Left forelimb (tissue), 1 donor: Measurements from ENCODE around the gene PPP1CC.
A peak's percentile ranks its signal among the peaks of the same experiment; 100 is the strongest.
"Not testable (repeated sequence)": the region's sequence is repeated elsewhere in the genome, so short reads cannot be mapped to it uniquely, and the experiment has no call there.

Source experiments
- DNase-seq: peaks from one replicate; pipeline ENCODE4 v3.0.0-alpha.2; 2018; ENCODE audit warnings: low spot score

Gene PPP1CC

DNA sequence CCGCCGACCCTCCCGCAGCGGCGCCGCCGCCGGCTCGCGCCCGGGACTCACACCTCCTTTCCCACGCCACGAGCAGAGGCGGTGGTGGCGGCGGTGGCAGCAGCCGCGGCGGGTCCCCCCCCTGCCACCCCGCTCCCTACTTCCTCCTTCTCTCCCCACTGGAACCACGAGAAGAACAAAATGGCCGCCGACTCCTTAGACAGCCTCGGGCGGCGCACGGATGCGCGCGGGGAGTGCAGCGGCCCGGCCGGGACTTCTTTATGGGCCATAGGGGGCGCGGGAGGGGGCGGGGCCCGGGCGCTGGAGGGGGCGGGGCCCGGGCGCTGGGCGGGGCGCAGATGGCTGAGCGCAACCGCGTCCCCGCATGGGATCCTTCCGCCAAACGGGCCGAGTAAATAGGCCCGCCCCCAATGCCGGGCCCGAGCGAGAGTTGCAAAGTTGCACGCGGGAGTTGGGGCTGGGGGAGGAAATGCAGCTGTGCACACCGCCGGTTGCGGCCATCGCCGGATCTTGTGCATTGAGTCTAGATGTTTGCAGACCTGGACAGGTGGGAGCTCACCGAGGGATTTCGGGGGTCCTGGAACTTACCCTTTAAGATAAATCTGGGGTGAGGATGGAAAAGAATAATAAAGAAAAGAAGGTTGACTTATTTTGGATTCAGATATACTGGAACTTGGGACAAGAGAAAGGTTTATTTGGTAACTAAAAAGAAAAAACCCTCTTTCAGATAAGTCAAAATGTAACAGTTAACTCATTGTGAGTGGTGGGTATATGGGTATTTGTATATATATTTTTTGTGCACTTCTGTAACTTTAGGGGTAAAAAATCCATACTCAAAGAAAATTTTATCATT lies at the start of gene PPP1CC:
Gene PPP1CC (minus strand): TSS at position 174 of the 853 bp plus-strand sequence. CDS start 184 bp downstream, outside the sequence.
- DNase-seq = peak; percentile 96

DNA sequence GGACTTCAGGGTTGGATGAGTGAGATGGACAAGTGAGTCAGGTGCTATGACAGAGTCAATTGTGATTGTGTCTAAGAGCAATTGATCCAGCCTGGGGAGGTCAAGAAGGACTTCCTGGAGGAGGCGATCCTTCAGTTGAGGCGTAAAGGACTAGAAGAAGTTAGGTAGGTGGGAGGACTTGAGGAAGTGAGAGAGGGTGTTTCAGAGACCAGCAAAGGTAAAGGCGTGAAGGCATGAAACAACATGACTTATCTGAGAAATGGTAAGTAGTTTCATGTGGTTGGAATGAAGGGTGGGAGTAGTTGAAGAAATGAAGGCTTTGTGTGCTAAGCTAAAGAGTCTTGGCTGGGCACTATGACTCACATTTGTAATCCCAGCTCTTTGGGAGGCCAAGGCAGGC lies 48.9 kb upstream of the PPP1CC start:
- no peak for DNase-seq

- DNase-seq = no peak
Measured at GRCh38 chr12:110790301-110790700, 47.6 kb upstream of the PPP1CC start.

DNA sequence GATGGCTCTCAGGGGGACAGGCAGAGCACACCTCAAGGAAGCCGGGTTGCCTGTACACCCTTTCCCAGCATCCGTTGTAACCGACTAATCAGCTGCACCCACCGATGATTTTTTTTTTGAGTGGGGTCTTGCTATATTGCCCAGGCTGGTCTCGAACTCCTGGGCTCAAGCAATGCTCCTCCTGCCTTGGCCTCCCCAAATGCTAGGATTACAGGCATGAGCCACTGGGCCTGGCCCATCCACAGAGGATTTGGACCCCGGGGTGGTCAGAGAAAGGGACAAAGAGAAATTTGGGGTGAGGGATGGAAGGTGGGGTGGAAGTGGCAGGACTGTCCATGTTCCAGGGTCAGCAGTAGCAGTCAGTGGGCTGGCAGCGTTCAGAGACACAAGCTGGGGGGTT lies 43.3 kb upstream of the PPP1CC start:
- no peak for DNase-seq

DNA sequence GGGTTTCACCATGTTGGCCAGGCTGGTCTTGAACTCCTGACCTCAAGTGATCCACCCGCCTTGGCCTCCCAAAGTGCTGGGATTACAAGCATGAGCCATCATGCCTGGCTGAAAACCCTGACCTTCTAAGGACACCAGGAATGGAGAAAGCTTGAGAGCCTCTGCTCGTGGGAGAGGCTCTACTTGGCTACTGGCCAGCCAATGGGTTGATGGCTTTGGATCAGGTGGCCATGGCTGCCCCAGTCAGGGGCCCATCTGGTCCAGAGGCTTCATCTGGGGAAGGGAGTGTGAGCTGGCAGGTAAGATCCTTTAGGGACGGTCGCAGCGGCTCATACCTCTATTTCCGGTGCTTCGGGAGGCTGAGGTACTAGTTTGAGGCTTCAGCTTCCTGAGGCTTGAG lies 42.5 kb upstream of the PPP1CC start:
- DNase-seq = no peak

DNA sequence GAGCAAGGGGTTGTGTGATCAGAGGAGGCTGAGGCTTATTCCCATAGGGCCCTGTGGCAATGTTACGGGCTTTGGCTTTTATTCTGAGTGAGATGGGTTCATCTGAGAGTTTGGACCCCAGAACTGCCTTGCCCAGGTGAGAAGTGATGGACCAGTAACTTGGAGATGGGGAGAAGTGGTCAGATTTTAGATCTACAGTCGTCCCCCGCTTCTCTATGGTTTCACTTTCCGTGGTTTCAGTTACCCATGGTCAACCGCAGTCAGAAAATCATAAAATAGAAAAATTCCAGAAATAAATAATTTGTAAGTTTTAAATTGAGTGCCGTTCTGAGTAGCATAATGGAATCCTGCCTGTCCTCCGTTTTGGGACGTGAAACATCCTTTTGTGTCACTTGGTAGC lies 40.2 kb upstream of the PPP1CC start:
- no peak for DNase-seq

- no peak for DNase-seq
Measured at GRCh38 chr12:110782094-110782493, 39.4 kb upstream of the PPP1CC start.

DNA sequence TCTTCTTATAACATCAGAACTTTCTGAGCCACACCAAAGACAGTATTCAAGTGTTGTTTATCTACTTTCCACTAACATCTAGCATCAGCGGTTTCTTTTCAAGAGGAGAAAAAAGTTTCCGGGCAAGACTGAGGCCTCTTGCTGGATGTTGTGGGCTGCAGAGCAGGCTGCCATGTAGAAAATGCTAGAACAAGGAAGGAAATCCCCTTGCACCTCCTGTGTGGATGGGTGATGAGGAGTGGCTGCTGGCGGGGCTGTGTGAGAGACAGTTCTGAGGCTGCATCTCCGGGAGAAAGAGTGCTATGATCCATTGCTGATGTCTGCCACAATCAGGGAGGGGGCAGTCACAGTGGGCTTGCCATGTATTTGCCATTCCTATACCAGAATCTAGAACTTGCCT lies 37.8 kb upstream of the PPP1CC start:
- DNase-seq = no peak

DNA sequence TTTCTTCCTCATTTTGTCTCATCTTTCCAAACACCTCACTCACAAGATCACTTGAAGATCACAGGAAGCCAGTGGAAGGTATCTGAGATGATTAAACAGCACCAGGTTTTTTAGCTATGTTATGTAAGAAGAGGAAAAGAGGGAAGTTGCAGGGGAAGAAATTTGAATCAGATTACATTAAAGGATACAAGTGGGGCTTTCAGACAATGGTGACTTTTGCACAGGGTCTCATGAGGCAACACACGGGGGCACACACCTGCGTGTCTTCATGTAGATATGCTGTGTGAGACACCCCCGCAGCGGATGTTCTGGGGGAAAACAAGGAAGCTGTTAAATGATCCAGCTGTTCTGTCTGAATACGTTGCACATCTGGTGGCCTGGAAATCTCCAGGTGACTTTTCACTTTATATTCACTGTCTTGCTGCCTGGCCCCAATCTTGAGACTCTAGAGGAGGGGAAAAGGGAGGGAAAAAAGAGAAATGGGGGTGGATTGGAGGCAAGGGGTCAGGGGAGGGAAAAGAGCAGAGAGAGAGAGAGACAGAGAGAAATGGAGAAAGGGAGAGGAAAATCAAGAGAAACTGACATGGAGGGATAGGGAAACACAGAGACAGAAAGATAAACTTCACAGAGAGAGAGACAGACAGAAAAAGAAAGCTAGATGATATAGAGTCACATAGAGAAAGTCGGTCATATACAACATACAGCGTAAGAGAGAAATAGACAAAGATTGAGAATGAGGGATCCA lies 36.3 kb upstream of the PPP1CC start:
- DNase-seq = no peak

DNA sequence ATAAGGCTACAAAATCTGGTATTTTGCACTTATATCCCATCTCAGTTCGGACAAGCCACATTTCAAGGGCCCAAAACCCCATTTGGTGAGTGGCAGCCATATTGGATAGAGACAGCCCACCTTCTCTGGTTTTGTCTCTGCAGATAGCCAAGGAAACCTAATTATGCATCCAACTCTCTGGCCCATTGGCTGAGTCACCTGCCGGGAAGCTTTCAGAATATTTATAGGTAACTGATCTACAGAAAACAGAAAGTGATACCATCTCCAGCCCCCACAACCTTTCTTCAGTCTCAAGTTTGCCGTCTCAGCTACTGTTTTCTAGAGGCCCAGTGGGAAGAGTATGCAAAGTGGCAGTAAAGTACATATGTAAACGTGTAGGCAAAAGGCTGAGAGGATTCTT lies 33.7 kb upstream of the PPP1CC start:
- DNase-seq = no peak

DNA sequence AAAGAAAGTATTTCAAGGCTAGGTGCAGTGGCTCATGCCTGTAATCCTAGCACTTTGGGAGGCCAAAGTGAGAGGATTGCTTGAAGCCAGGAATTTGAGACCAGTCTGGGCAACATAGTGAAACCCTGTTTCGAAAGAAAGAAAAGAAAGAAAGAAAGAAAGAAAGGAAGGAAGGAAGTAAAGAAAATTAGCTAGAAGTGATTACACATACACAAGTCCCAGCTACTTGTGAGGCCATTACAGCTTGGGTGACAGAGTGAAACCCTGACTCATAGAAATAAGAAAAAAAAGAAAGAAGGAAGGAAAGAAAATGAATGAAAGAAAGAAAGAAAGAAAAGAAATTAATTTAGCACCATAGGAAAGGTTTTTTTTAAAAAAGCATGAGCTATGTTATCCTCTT lies 33.3 kb upstream of the PPP1CC start:
- DNase-seq = no peak

DNA sequence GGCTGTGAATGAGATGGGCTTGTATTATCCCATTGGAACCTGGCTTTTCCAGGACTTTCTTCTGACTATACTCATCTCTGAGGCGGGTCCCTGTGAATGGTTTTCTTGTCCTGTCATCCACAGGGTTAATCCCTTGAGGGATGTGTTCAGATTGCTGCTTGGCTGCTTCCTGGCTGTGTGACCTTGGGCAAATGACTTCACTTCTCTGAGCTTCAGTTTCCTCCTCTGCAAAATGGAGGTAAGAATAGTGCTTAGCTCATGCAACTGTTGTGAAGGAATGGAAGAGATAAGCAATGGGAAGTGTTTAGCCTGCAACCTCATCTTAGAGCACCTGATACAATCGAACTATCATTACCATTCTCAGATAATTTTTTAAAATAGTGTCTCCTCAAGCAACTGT lies 32.1 kb upstream of the PPP1CC start:
- DNase-seq = no peak

- no peak for DNase-seq
Measured at GRCh38 chr12:110768960-110769359, 26.3 kb upstream of the PPP1CC start.

GRCh38 chr12:110767863-110768262 lies 25.2 kb upstream of the PPP1CC start:
- no peak for DNase-seq

- no peak for DNase-seq
Measured at GRCh38 chr12:110766311-110767154, 23.8 kb upstream of the PPP1CC start.

DNA sequence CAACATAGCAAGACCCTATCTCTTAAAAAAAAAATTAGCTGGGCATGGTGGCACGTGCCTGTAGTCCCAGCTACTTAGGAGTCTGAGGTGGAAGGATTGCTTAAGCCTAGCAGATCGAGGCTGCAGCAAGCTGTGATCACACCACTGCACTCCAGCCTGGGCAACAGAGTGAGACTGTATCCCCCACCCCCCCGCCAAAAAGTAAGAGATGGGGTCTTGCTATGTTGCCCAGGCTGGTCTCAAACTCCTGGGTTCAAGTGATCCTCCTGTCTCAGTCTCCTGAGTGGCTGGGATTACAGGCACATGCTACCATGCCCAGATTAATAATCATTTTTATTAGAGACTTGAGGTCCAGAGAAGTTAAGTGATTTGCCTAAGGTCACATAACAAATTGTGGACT lies 22.9 kb upstream of the PPP1CC start:
- not testable (repeated sequence) for DNase-seq

DNA sequence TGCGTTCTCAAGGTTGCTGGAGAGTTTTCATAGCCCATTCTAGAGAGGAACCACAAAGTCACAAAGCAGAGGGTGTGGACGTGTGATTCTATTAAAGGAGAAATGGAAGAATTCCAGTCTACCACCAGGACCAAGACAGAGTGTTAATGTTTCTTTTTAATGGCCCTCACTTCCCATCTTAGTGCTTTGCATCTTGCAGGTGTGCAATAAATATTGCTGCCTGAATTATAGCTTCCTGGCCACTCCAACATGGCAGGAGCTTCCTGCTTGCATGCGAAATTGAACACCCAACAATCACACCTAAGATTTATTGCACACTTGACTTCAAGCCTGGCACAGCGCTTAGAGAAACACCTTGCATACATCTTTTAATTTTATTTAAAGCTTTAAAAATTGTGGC lies 22.4 kb upstream of the PPP1CC start:
- no peak for DNase-seq

DNA sequence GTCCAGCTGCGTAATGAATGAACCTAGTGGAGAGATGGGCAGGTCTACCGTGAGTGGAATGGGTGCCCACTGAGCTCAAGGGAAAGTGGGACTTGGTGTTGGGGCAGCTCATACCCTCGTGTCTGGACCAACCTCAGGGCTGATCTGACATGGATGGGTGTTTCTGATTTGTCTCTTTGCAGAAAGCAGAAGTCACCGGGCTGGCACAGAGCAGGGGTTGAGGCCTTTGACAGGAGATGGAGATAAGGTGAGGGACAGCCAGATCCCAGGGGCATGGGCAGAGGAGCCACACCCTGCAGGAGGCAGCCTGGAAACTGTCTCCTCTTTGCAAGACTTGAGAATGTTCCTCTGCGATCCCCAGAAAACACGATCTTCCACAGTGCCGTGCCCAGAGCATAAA lies 20.9 kb upstream of the PPP1CC start:
- no peak for DNase-seq

- DNase-seq = no peak
Measured at GRCh38 chr12:110762891-110763290, 20.2 kb upstream of the PPP1CC start.

DNA sequence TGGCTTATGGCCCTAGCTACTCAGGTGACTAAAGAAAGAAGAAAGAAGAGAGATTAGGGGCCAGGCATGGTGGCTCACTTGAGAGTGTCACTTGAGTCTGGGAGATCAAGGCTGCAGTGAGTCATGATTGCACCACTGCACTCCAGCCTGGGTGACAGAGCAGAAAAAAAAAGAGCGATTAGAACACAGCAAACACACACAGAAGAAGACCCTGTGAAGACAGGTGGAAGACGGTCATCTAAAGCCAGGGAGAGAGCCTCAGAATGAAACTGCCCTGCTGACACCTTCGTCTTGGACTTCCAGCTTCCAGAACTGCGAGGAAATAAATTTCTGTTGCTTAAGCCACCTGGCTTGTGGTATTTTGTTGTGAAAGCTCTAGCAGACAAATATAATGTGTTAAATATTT lies 17.5 kb upstream of the PPP1CC start:
- no peak for DNase-seq

- no peak for DNase-seq
Measured at GRCh38 chr12:110758922-110759321, 16.2 kb upstream of the PPP1CC start.

- DNase-seq = no peak
Measured at GRCh38 chr12:110756611-110757010, 13.9 kb upstream of the PPP1CC start.
